NCI-H1930 (cell line): ENCODE results near the gene MRPL43.
A peak's percentile ranks its signal among the peaks of the same experiment; 100 is the strongest.
"Not testable (repeated sequence)": the region's sequence is repeated elsewhere in the genome, so short reads cannot be mapped to it uniquely, and the experiment has no call there.

Experiments
- DNase-seq, 2 experiments: peaks; one replicate each; lab custom pipeline; 2025; lab: John Stamatoyannopoulos, UW

Gene MRPL43

DNA sequence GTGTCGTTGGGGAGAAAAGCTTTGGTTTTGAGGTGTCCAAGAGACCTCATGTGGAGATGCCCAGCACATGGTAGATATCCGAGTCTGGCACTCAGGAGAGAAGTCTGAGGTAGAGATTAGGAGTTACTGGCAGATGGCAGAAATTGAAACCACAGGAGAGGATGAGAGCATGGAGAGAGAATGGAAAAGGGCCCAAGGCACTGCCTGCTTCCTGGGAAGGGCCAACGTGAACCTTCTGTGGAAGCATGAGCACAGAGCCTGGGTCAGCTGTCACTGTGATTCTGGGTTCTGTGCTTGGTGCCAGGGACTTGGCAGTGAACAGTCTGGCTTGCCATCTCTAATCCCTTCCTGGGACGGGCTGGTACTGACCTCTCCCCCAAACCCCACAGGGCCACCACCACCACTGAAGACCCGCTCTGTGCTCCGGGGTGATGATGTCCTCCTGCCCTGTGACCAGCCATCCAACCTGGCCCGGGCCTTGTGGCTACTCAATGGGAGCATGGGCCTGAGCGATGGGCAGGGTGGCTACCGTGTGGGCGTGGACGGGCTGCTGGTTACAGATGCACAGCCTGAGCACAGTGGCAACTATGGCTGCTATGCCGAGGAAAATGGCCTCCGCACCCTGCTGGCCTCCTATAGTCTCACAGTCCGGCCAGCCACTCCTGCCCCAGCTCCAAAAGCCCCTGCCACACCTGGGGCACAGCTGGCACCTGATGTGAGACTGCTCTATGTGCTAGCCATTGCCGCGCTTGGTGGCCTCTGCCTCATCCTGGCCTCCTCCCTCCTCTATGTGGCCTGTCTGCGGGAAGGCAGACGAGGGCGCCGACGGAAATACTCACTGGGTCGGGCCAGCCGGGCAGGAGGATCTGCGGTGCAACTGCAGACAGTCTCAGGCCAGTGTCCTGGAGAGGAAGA lies 4.1 kb downstream of the MRPL43 start:
- no peak for DNase-seq

DNA sequence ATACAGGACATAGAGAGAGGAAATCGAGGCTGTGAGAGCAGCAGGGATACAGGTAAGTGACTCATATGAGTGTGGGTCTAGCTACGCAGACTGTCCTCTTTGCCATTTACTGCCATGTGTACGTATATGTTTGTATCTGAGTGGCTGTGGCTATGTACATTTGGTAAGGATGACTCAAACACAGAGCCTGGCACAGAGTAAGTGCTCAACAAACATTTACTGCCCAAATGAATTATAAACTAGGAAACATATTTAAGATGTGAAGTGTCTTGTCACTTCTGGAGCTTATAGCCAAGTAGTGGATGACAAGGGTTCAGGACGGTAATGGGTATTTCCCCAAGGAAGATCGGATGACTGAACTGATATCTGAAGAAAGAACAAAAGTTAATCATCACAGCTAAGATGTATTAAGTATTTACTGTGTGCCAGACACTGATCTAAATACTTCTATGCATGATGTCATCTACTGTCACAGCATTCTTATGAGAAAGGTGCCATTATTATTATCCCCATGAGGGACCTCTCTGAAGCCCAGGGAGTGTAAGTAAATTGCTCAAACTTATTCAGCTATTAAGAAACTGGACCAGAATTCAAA lies 6.0 kb downstream of the MRPL43 start:
- DNase-seq, result no peak

- DNase-seq, result no peak
These were observed 6.6 kb downstream of the MRPL43 start for GRCh38 chr10:100980711-100981110.

DNA sequence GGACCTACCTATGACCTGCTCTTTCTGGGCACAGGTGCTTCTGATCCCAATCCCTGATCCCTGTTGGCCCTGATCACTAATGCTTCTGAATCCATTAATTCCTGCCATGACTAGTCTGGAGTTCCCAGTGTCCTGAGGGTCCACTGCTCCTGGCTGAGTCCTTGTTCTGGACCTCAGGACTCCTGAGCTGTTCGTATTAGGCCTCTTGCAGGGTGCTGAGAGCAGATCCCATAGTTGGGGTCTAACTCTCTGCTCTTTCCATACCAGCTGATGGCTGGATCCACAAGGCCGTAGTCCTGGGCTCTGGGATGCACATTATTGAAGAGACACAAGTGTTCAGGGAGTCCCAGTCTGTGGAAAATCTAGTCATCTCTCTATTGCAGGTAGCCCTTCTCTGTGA lies 7.0 kb downstream of the MRPL43 start:
- no peak for DNase-seq

DNA sequence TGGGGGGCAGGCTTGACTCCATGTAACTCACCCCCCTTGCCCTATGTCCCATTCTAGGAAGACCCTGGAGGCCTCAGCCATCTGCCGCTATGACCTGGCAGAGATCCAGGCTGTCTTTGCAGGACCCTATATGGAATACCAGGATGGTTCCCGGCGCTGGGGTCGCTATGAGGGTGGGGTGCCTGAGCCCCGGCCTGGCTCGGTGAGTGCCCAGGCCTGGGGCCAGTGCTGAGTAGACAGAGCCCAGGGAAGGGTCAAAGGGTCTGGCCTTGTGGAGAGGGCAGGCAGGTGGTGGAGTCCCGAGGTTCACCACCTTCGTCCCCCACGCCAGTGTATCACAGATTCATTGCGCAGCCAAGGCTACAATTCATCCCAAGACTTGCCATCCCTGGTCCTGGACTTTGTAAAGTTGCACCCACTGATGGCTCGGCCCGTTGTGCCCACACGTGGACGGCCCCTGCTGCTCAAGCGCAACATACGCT lies 7.5 kb downstream of the MRPL43 start:
- DNase-seq, result no peak

GRCh38 chr10:100978901-100979195 lies 8.4 kb downstream of the MRPL43 start:
- no peak for DNase-seq

GRCh38 chr10:100978121-100978900 lies 9.0 kb downstream of the MRPL43 start:
- no peak for DNase-seq

DNA sequence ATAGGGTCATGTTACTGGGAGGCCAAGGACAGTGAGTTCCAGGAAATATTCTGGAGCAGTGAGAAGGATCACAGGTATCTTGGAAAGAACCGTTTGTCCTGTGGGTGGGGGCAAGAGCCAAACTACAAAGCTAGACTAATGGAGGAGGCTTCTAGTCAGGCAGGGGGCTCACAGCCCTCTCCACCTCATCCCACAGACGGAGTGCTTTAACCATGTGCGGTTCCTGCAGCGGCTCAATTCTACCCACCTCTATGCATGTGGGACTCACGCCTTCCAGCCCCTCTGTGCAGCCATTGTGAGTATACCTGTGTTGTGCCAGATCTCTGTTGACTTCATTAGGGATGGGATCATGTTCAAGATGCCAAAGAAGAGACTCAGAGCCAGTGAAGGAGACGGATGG lies 9.9 kb downstream of the MRPL43 start:
- no peak for DNase-seq

DNA sequence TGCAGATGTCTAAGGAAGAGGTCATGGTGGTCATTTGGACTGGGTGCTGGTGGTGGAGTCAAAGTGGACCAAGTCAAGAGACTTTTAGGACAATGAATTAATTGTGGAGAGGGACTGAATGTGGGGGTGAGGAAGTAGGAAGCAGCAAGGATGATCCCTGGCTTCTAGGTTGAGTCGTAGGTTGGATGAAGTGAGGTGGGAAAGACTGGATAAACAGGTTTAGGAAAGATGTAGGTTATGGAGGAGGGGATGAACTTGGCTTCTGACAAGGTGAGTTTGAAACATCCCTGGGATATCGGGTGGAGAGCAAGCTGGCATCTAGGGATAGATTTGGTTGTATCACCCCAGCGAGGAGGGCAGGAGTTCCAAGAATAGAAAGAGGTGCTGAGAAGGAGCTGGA lies 10.4 kb downstream of the MRPL43 start:
- DNase-seq, result no peak

DNA sequence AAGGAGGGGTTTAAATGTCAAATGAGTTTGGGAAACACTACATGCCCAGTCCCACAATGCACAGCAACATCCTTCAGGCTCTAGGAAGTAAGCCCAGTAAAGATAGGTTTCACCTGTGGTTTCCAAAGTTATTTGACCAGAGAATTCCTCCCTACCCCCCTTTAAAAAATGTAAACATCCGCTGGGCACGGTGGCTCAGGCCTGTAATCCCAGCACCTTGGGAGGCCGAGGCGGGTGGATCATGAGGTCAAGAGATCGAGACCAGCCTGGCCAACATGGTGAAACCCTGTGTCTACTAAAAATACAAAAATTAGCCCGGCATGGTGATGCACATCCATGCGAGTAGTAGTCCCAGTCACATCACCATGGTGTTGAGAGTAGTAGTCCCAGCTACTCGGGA lies 11.9 kb downstream of the MRPL43 start:
- DNase-seq, result not testable (repeated sequence)

- no peak for DNase-seq
These were observed 14.3 kb downstream of the MRPL43 start for GRCh38 chr10:100972904-100973535.

DNA sequence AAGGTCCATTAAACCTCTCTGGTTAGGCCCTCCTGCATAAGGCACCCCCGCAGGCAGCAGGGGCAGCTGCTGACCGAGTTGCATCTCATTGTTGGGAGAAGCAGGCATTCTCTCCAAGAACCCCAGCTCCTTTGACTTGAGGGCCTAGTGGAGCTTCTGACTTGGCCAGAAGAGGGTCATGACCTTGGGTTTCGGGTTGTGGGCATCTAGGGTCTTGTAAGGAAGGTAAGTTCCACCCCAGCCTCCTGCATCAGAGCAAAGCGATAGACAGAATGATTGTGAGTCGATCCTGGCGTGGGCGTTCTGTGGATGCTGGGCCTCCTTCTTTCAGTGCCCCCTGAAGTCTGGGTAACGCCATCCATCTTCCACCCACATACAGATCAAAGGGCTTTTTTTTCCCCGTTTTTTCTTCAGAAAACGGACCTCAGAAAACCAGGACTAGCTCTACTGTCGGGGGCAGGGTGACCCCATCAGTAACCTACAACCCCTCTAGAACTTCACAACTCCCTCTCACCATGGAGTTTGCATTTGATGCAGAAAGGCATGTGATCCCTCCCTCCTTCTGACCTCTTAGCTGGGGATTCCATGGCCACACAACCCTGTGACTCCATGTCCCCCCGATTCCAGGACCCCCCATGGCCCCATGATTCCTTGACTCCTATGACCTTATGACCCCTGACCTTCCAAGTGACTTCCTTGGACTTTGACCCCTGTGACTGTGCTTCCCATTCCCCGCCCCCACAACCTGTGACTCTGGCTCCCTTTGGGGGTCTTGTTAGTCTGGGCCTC lies 15.0 kb downstream of the MRPL43 start:
- no peak for DNase-seq

- no peak for DNase-seq
These were observed 16.1 kb downstream of the MRPL43 start for GRCh38 chr10:100970914-100971811.

DNA sequence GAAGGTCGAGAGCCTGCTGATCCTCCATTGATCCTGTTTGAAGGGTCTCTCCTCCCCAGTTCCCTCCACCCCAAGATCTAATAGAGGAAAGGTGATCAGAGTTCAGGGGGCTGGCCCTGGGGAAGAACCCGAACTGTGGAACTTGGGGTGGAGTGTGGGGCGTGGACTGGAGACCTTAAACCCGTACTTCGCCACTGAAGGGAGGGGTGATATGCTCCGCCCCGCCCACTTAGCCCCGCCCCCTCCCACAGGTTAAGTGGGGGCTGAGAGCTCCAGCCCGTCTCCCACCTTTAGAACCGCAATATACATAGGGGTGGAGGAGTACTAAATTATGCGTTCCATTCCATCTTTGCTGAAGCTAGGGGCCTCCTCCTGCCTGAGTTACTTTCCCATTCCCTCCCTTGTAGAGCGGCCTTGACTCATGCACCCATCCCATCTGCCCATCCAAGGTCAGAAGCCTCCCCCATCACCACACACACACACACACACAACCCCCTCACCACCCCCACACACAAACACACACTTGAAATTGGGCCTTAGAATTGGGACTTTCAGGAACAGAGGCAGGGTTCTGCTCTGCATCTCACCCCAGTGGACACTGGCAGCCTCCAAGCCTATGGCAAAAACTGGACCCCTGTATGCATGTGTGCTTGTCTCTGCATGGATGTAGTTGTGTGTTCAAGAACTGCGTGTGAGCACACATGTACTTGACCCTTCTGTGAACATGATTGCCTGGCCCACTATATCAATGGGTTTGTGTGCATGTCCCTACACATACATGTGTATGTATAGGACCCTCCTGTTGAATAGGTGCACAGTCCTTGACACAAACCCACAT lies 17.0 kb downstream of the MRPL43 start:
- no peak for DNase-seq

- DNase-seq, result peak; percentile 7 to 23
These were observed 17.9 kb downstream of the MRPL43 start, which contains the start of gene SEMA4G for GRCh38 chr10:100969187-100970075. Gene SEMA4G (plus strand): TSS chr10:100969504. CDS start chr10:100972913, 3,409 bp downstream.

GRCh38 chr10:100968863-100969186 lies 18.5 kb downstream of the MRPL43 start:
- no peak for DNase-seq

- DNase-seq, result no peak
These were observed 19.1 kb downstream of the MRPL43 start for GRCh38 chr10:100968062-100968736.

DNA sequence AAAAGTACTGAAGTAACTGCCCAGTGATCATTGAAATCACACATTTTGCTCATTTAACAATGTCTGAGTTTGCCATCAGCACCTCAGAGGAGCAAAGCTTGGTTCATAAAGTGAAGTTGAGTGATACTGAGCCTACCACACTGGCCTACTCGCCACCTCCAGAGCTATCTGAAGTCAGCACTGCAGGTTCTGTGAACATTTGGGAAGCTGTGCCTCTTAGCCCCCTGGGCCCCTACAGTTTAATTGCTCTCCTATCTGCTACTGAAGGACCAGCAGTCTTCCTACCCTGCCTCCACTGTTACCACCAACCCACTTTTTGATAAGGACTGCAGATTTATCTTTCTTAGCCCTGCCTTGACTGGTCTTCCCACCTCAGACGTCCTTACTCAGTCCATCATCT lies 20.0 kb downstream of the MRPL43 start:
- no peak for DNase-seq
